Measurements from ENCODE around the gene FAM234A. TPM values are rescaled to one million over a fixed set of nuclear protein-coding genes. Genes with fewer than 3 reads are reported as not detected.

FAM234A gene
- total RNA-seq, 2 experiments from 2014 or later: 15.7 to 18.4 TPM

GRCh38 chr16:268141-269053 is 33.8 kb downstream of the FAM234A start:
- no peak for DNase-seq
- ChIA-PET CTCF (no interaction called here), POLR2A (no interaction called here)
- Mint-ChIP-seq H3K4me1 (ENCODE audit: low read depth) (peaks cover 5% of the 10 kb centered on the region), H3K27me3 (peaks cover 2% of the 10 kb centered on the region), H3K27ac (no peak overlapping the region), H3K4me3 (no peak overlapping the region), H3K36me3 (peaks cover 2% of the 10 kb centered on the region), H3K9me3 (no peaks in the 10 kb centered on the region)
- intact Hi-C loops (cut with micrococcal nuclease): no loop called here

GRCh38 chr16:269061-269796 is 34.6 kb downstream of the FAM234A start:
- Mint-ChIP-seq H3K36me3 (no peaks in the 10 kb centered on the region), H3K4me3 (no peak overlapping the region), H3K4me1 (ENCODE audit: low read depth) (peaks cover 5% of the 10 kb centered on the region), H3K9me3 (no peaks in the 10 kb centered on the region), H3K27me3 (peaks cover 2% of the 10 kb centered on the region), H3K27ac (no peak overlapping the region)
- intact Hi-C loops (cut with micrococcal nuclease): no loop called here
- POLR2A ChIA-PET: no interaction called here
- CTCF ChIA-PET: no interaction called here
- DNase-seq: no peak

- Mint-ChIP-seq H3K27me3 (peaks cover 6% of the 10 kb centered on the region), H3K36me3 (no peaks in the 10 kb centered on the region), H3K9me3 (no peaks in the 10 kb centered on the region), H3K4me1 (ENCODE audit: low read depth) (peaks cover 5% of the 10 kb centered on the region), H3K4me3 (no peak overlapping the region), H3K27ac (no peak overlapping the region)
- ChIA-PET POLR2A (no interaction called here), CTCF (no interaction called here)
- intact Hi-C loops (cut with micrococcal nuclease): no loop called here
- no peak for DNase-seq
Observed at GRCh38 chr16:270381-271255, 36.0 kb downstream of the FAM234A start.

GRCh38 chr16:272633-273546 is 38.3 kb downstream of the FAM234A start:
- Mint-ChIP-seq H3K27me3 (peaks cover 12% of the 10 kb centered on the region), H3K36me3 (no peaks in the 10 kb centered on the region), H3K4me3 (no peak overlapping the region), H3K9me3 (no peaks in the 10 kb centered on the region), H3K27ac (no peak overlapping the region), H3K4me1 (ENCODE audit: low read depth) (peaks cover 3% of the 10 kb centered on the region)
- POLR2A ChIA-PET: no interaction called here
- DNase-seq: no peak
- intact Hi-C loops (cut with micrococcal nuclease): no loop called here
- CTCF ChIA-PET: no interaction called here

- DNase-seq: no peak
- Mint-ChIP-seq H3K27ac (no peak overlapping the region), H3K4me1 (ENCODE audit: low read depth) (peaks cover 3% of the 10 kb centered on the region), H3K27me3 (peaks cover 12% of the 10 kb centered on the region), H3K4me3 (no peak overlapping the region), H3K9me3 (no peaks in the 10 kb centered on the region), H3K36me3 (no peaks in the 10 kb centered on the region)
- intact Hi-C loops (cut with micrococcal nuclease): no loop called here
- POLR2A ChIA-PET: no interaction called here
- CTCF ChIA-PET: no interaction called here
Observed at GRCh38 chr16:273547-274421, 39.2 kb downstream of the FAM234A start.

- ChIA-PET CTCF (no interaction called here), POLR2A (no interaction called here)
- H3K4me3 Mint-ChIP-seq: no peak overlapping the region
- peaks cover 5% of the 10 kb centered on the region for H3K4me1 Mint-ChIP-seq (ENCODE audit: low read depth)
- H3K27ac Mint-ChIP-seq: no peak overlapping the region
- H3K27me3 Mint-ChIP-seq: peaks cover 16% of the 10 kb centered on the region
- intact Hi-C loops (cut with micrococcal nuclease): no loop called here
- peak; percentile 21 for DNase-seq
- H3K9me3 Mint-ChIP-seq: no peaks in the 10 kb centered on the region
- no peaks in the 10 kb centered on the region for H3K36me3 Mint-ChIP-seq
Observed at GRCh38 chr16:275041-275641, 40.5 kb downstream of the FAM234A start.

GRCh38 chr16:275786-276232 is 41.2 kb downstream of the FAM234A start, which contains the start of gene RGS11:
TSS of gene RGS11 (minus strand) at chr16:275944. CDS start at chr16:275911, 33 bp downstream.
- Mint-ChIP-seq H3K4me3 (peak within 1 kb of the TSS; percentile 48), H3K36me3 (no peaks in the 10 kb centered on the region), H3K27me3 (peaks cover 16% of the 10 kb centered on the region), H3K9me3 (no peaks in the 10 kb centered on the region), H3K27ac (no peak within 1 kb of the TSS), H3K4me1 (ENCODE audit: low read depth) (peaks cover 5% of the 10 kb centered on the region)
- POLR2A ChIA-PET: no interaction called here
- CTCF ChIA-PET: no interaction called here
- intact Hi-C loops (cut with micrococcal nuclease): no loop called here
- no peak for DNase-seq

GRCh38 chr16:276426-277077 is 41.9 kb downstream of the FAM234A start:
- peak overlapping the region; percentile 48 for H3K4me3 Mint-ChIP-seq
- CTCF ChIA-PET: no interaction called here
- DNase-seq: no peak
- peaks cover 5% of the 10 kb centered on the region for H3K4me1 Mint-ChIP-seq (ENCODE audit: low read depth)
- peaks cover 18% of the 10 kb centered on the region for H3K27me3 Mint-ChIP-seq
- POLR2A ChIA-PET: no interaction called here
- no peak overlapping the region for H3K27ac Mint-ChIP-seq
- no peaks in the 10 kb centered on the region for H3K9me3 Mint-ChIP-seq
- H3K36me3 Mint-ChIP-seq: no peaks in the 10 kb centered on the region
- intact Hi-C loops (cut with micrococcal nuclease): no loop called here

- CTCF ChIA-PET: interaction anchor here (1.0 kb wide), 1 partner anchor 31 kb away, joined by 3 read pairs; no protein-coding TSS in a partner anchor
- POLR2A ChIA-PET: interaction anchor here (1.0 kb wide), 1 partner anchor 43 kb away, joined by 4 read pairs; no protein-coding TSS in a partner anchor
- H3K9me3 Mint-ChIP-seq: no peaks in the 10 kb centered on the region
- H3K4me3 Mint-ChIP-seq: no peak overlapping the region
- DNase-seq: peak; percentile 49
- H3K36me3 Mint-ChIP-seq: no peaks in the 10 kb centered on the region
- H3K4me1 Mint-ChIP-seq (ENCODE audit: low read depth): peaks cover 5% of the 10 kb centered on the region
- H3K27ac Mint-ChIP-seq: no peak overlapping the region
- peaks cover 18% of the 10 kb centered on the region for H3K27me3 Mint-ChIP-seq
- intact Hi-C loops (cut with micrococcal nuclease): no loop called here
Observed at GRCh38 chr16:278863-279366, 44.3 kb downstream of the FAM234A start.

GRCh38 chr16:279531-279930 is 44.9 kb downstream of the FAM234A start:
- DNase-seq: no peak
- Mint-ChIP-seq H3K9me3 (no peaks in the 10 kb centered on the region), H3K36me3 (no peaks in the 10 kb centered on the region), H3K27me3 (peaks cover 18% of the 10 kb centered on the region), H3K4me3 (no peak overlapping the region), H3K4me1 (ENCODE audit: low read depth) (peaks cover 5% of the 10 kb centered on the region), H3K27ac (no peak overlapping the region)
- POLR2A ChIA-PET: no interaction called here
- intact Hi-C loops (cut with micrococcal nuclease): no loop called here
- CTCF ChIA-PET: interaction anchor here (0.6 to 1.0 kb wide), 2 partner anchors 31 to 72 kb away, joined by 3 read pairs; no protein-coding TSS in a partner anchor

Measured in activated CD4-positive, alpha-beta memory T cell treated with anti-CD3 and anti-CD28 coated beads for 36 hours (primary cell).